GM18508 (cell line): ENCODE results near the gene KRT81.

Source experiments
- ATAC-seq: cut with Tn5 transposase; IDR thresholded peaks from one replicate; pipeline ENCODE4 v1.9.1; 2021; ENCODE audit warnings: moderate number of reproducible peaks; ENCODE audit not compliant: insufficient read depth, unreplicated experiment

Gene KRT81

GRCh38 chr12:52291267-52291935 is at the start of gene KRT81:
TSS of gene KRT81 (minus strand) at chr12:52291534. CDS start at chr12:52291465, 69 bp downstream.
- no peak for ATAC-seq

GRCh38 chr12:52338241-52338960 is 47.1 kb upstream of the KRT81 start:
- no peak for ATAC-seq

GRCh38 chr12:52337054-52337453 is 45.7 kb upstream of the KRT81 start:
- no peak for ATAC-seq

- no peak for ATAC-seq
Measured at GRCh38 chr12:52336641-52337040, 45.3 kb upstream of the KRT81 start.

GRCh38 chr12:52335598-52336262 is 44.4 kb upstream of the KRT81 start:
- no peak for ATAC-seq

GRCh38 chr12:52334185-52334584 is 42.9 kb upstream of the KRT81 start:
- no peak for ATAC-seq

- no peak for ATAC-seq
Measured at GRCh38 chr12:52333321-52333720, 42.0 kb upstream of the KRT81 start.

GRCh38 chr12:52332381-52332780 is 41.0 kb upstream of the KRT81 start:
- ATAC-seq = no peak

- ATAC-seq = no peak
Measured at GRCh38 chr12:52331833-52332232, 40.5 kb upstream of the KRT81 start.

GRCh38 chr12:52331039-52331438 is 39.7 kb upstream of the KRT81 start:
- ATAC-seq = no peak

- no peak for ATAC-seq
Measured at GRCh38 chr12:52327830-52328500, 36.6 kb upstream of the KRT81 start.

- peak; percentile 75 for ATAC-seq
Measured at GRCh38 chr12:52327052-52327829, 35.9 kb upstream of the KRT81 start.

GRCh38 chr12:52324153-52324444 is 32.8 kb upstream of the KRT81 start:
- ATAC-seq = no peak

- no peak for ATAC-seq
Measured at GRCh38 chr12:52323416-52324152, 32.2 kb upstream of the KRT81 start.

- no peak for ATAC-seq
Measured at GRCh38 chr12:52323001-52323400, 31.7 kb upstream of the KRT81 start.

- no peak for ATAC-seq
Measured at GRCh38 chr12:52322069-52322468, 30.7 kb upstream of the KRT81 start.

GRCh38 chr12:52321418-52321817 is 30.1 kb upstream of the KRT81 start:
- no peak for ATAC-seq

- no peak for ATAC-seq
Measured at GRCh38 chr12:52320784-52321400, 29.6 kb upstream of the KRT81 start, which contains the start of gene KRT83. TSS of gene KRT83 (minus strand) at chr12:52321398. CDS start at chr12:52321335, 63 bp downstream.

GRCh38 chr12:52319097-52319496 is 27.8 kb upstream of the KRT81 start:
- ATAC-seq = no peak
